ENCODE results near the gene COL21A1.
A peak's percentile ranks its signal among the peaks of the same experiment; 100 is the strongest.

COL21A1 gene

DNA sequence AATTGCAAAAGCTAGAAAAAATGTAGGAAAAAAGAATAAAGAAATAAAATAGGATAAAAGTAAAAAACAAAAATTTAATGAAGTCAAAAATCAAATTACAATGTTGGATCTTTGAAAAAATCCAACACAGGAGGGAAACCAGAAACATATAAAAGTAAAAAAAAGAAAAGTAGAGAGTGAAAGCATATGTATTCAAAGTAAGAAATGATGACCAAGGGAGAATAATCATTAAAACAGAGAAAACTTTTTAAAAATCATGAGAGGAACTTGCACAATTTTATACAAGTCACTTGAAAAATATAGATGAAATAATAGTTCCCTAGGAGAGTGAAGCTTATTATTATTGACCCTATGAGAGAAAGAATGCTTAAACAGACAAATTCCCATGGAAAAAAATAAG, 138.2 kb downstream of the COL21A1 start:
- H3K9me3 ChIP-seq (ENCODE audit: control insufficient read depth, insufficient read depth, low read depth, low read length): no peaks in the 10 kb centered on the region
- no peak overlapping the region for H3K27ac ChIP-seq (ENCODE audit: extremely low read depth, low read depth, low read length)
- CTCF ChIA-PET: no interaction called here
- H3K4me3 ChIP-seq (ENCODE audit: low read depth, low read length): no peak overlapping the region
- POLR2A ChIA-PET: no interaction called here
- H3K4me1 ChIP-seq (ENCODE audit: control insufficient read depth, insufficient read depth, low read length): no peaks in the 10 kb centered on the region
- TF ChIP-seq PRDM1 (tag by site-specific recombination; IDR thresholded peaks at IDR 0.05): peak; percentile 80
- no peak for TF ChIP-seq ZNF830 (tag by site-specific recombination; IDR thresholded peaks at IDR 0.05; ENCODE audit: low read depth)
- no peak for TF ChIP-seq FEZF1 (tag by site-specific recombination; IDR thresholded peaks at IDR 0.05)
- no peaks in the 10 kb centered on the region for H3K36me3 ChIP-seq (ENCODE audit: control insufficient read depth in 2 of 2, insufficient read depth in 1 of 2, low read length in 2 of 2)

DNA sequence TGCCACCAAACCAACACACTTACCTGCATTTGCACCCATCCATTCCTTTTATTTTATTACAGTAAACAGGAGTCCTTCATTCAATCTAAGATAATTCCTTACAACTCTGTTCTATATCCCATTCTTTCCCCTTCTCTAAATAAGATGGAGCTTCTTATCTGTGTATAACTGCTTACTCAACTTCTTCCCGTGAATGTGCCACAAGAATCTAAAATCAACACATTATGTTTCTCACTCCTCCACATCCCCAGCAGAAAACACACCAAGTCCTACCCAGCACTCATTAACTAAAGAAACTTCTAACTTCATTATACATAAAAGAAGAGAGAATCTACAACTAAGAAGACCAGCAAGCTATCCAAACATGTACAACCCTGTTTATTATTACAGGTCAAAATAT, 141.1 kb downstream of the COL21A1 start:
- TF ChIP-seq ZNF16 (tag by site-specific recombination; IDR thresholded peaks at IDR 0.05; ENCODE audit: low read depth) (no peak), SP2 (tag by site-specific recombination; IDR thresholded peaks at IDR 0.05) (no peak), ZNF112 (tag by site-specific recombination; IDR thresholded peaks at IDR 0.05) (no peak), ZNF600 (tag by site-specific recombination; IDR thresholded peaks at IDR 0.05) (no peak), GLIS1 (tag by site-specific recombination; IDR thresholded peaks at IDR 0.05) (no peak), KLF7 (tag by site-specific recombination; IDR thresholded peaks at IDR 0.05; ENCODE audit: borderline replicate concordance) (no peak), ZNF146 (tag by site-specific recombination; IDR thresholded peaks at IDR 0.05) (no peak), ZNF24 (tag by site-specific recombination; IDR thresholded peaks at IDR 0.05) (no peak), ZNF302 (tag by site-specific recombination; IDR thresholded peaks at IDR 0.05; ENCODE audit: low read depth) (no peak), ZNF555 (tag by site-specific recombination; conservative IDR thresholded peaks at IDR 0.05) (no peak), ZNF701 (tag by site-specific recombination; IDR thresholded peaks at IDR 0.05) (no peak), ZNF391 (tag by site-specific recombination; IDR thresholded peaks at IDR 0.05; ENCODE audit: borderline replicate concordance, low read depth) (no peak)
- TF ChIP-seq, protein P1, sequence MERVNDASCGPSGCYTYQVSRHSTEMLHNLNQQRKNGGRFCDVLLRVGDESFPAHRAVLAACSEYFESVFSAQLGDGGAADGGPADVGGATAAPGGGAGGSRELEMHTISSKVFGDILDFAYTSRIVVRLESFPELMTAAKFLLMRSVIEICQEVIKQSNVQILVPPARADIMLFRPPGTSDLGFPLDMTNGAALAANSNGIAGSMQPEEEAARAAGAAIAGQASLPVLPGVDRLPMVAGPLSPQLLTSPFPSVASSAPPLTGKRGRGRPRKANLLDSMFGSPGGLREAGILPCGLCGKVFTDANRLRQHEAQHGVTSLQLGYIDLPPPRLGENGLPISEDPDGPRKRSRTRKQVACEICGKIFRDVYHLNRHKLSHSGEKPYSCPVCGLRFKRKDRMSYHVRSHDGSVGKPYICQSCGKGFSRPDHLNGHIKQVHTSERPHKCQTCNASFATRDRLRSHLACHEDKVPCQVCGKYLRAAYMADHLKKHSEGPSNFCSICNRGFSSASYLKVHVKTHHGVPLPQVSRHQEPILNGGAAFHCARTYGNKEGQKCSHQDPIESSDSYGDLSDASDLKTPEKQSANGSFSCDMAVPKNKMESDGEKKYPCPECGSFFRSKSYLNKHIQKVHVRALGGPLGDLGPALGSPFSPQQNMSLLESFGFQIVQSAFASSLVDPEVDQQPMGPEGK (tag by site-specific recombination; IDR thresholded peaks at IDR 0.05): no peak
- ChIA-PET POLR2A (no interaction called here), CTCF (no interaction called here)
- no peak overlapping the region for H3K4me3 ChIP-seq (ENCODE audit: low read depth, low read length)
- no peaks in the 10 kb centered on the region for H3K36me3 ChIP-seq (ENCODE audit: control insufficient read depth in 2 of 2, insufficient read depth in 1 of 2, low read length in 2 of 2)
- no peaks in the 10 kb centered on the region for H3K4me1 ChIP-seq (ENCODE audit: control insufficient read depth, insufficient read depth, low read length)
- H3K27ac ChIP-seq (ENCODE audit: extremely low read depth, low read depth, low read length): no peak overlapping the region
- no peaks in the 10 kb centered on the region for H3K9me3 ChIP-seq (ENCODE audit: control insufficient read depth, insufficient read depth, low read depth, low read length)

DNA sequence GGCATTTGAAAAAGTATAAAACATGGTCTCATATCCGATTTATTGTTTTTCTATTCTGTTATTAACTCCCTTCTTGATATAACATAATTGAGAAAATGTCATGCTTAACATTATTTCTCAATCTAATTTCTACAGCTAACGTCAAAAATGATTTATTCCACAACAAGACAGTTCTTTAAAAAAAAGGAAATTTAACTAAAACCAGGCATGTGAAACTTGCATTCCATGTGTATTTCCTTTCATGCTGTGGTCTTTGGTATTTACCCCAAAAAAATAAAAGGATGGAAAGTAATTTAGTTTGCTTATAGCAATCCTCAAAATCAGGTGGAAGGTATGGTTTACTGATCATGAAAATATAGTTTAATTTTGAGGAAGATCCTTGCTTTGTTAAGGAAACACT, 142.8 kb downstream of the COL21A1 start:
- Histone ChIP-seq H3K36me3 (ENCODE audit: control insufficient read depth in 2 of 2, insufficient read depth in 1 of 2, low read length in 2 of 2) (no peaks in the 10 kb centered on the region), H3K4me1 (ENCODE audit: control insufficient read depth, insufficient read depth, low read length) (no peaks in the 10 kb centered on the region), H3K27ac (ENCODE audit: extremely low read depth, low read depth, low read length) (no peak overlapping the region), H3K4me3 (ENCODE audit: low read depth, low read length) (no peak overlapping the region), H3K9me3 (ENCODE audit: control insufficient read depth, insufficient read depth, low read depth, low read length) (no peaks in the 10 kb centered on the region)
- ChIA-PET CTCF (no interaction called here), POLR2A (no interaction called here)
- TF ChIP-seq ZNF558 (tag by site-specific recombination; IDR thresholded peaks at IDR 0.05) (no peak), ZNF266 (tag by site-specific recombination; IDR thresholded peaks at IDR 0.05; ENCODE audit: low read depth) (no peak), ZNF701 (tag by site-specific recombination; IDR thresholded peaks at IDR 0.05) (no peak), ZNF626 (tag by site-specific recombination; IDR thresholded peaks at IDR 0.05) (no peak), ZNF776 (tag by site-specific recombination; IDR thresholded peaks at IDR 0.05; ENCODE audit: borderline replicate concordance) (no peak)
- TF ChIP-seq, protein P2, sequence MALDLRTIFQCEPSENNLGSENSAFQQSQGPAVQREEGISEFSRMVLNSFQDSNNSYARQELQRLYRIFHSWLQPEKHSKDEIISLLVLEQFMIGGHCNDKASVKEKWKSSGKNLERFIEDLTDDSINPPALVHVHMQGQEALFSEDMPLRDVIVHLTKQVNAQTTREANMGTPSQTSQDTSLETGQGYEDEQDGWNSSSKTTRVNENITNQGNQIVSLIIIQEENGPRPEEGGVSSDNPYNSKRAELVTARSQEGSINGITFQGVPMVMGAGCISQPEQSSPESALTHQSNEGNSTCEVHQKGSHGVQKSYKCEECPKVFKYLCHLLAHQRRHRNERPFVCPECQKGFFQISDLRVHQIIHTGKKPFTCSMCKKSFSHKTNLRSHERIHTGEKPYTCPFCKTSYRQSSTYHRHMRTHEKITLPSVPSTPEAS (tag by site-specific recombination; IDR thresholded peaks at IDR 0.05): no peak
- TF ChIP-seq, protein P3, sequence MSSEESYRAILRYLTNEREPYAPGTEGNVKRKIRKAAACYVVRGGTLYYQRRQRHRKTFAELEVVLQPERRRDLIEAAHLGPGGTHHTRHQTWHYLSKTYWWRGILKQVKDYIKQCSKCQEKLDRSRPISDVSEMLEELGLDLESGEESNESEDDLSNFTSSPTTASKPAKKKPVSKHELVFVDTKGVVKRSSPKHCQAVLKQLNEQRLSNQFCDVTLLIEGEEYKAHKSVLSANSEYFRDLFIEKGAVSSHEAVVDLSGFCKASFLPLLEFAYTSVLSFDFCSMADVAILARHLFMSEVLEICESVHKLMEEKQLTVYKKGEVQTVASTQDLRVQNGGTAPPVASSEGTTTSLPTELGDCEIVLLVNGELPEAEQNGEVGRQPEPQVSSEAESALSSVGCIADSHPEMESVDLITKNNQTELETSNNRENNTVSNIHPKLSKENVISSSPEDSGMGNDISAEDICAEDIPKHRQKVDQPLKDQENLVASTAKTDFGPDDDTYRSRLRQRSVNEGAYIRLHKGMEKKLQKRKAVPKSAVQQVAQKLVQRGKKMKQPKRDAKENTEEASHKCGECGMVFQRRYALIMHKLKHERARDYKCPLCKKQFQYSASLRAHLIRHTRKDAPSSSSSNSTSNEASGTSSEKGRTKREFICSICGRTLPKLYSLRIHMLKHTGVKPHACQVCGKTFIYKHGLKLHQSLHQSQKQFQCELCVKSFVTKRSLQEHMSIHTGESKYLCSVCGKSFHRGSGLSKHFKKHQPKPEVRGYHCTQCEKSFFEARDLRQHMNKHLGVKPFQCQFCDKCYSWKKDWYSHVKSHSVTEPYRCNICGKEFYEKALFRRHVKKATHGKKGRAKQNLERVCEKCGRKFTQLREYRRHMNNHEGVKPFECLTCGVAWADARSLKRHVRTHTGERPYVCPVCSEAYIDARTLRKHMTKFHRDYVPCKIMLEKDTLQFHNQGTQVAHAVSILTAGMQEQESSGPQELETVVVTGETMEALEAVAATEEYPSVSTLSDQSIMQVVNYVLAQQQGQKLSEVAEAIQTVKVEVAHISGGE (tag by site-specific recombination; conservative IDR thresholded peaks at IDR 0.05; ENCODE audit: low read depth): no peak
- TF ChIP-seq, protein P4, sequence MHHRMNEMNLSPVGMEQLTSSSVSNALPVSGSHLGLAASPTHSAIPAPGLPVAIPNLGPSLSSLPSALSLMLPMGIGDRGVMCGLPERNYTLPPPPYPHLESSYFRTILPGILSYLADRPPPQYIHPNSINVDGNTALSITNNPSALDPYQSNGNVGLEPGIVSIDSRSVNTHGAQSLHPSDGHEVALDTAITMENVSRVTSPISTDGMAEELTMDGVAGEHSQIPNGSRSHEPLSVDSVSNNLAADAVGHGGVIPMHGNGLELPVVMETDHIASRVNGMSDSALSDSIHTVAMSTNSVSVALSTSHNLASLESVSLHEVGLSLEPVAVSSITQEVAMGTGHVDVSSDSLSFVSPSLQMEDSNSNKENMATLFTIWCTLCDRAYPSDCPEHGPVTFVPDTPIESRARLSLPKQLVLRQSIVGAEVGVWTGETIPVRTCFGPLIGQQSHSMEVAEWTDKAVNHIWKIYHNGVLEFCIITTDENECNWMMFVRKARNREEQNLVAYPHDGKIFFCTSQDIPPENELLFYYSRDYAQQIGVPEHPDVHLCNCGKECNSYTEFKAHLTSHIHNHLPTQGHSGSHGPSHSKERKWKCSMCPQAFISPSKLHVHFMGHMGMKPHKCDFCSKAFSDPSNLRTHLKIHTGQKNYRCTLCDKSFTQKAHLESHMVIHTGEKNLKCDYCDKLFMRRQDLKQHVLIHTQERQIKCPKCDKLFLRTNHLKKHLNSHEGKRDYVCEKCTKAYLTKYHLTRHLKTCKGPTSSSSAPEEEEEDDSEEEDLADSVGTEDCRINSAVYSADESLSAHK (tag by site-specific recombination; IDR thresholded peaks at IDR 0.05): no peak

Measured in HEK293 (cell line).